GM10266 (cell line): ENCODE results near the gene SH3BP5.

Experiments used
- DNase-seq: peaks from one replicate; pipeline ENCODE4 v3.0.0; 2012; ENCODE audit errors: extremely low spot score
- TF ChIP-seq, protein P1 (sequence below): IDR thresholded peaks from 2 replicates; pipeline ENCODE4 v1.5.1; 2012; ENCODE audit warnings: mild to moderate bottlenecking, low read depth; ENCODE audit not compliant: control insufficient read depth, insufficient read depth; ENCODE audit errors: missing control alignments

The SH3BP5 gene

DNA sequence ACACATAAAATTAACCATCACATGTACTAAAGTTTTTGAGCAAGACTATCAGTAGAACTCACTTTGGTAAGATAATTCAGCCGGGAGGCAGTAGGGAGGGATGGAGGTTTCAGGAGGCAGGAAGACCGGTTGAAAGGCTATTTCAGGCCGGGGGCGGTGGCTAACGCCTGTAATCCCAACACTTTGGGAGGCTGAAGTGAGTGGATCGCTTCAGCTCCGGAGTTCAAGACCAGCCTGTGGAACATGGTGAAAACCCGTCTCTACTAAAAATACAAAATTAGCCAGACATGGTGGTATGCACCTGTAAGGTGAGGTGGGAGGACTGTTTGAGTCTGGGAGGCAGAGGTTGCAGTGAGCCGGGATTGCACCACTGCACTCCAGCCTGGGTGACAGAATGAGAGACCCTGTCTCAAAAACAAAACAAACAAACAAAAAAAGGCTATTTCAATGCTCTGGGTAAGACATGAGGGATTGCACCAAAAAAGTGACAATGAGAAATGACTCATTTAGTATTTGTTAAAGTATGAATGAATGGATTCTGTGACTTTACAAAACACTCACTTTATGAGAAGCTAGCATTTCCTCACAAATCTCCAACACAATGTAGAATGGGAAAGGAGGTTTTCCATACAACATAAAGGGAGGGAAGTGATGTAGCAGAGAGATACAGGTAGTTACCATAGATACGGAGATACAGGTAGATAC is 43.9 kb downstream of the SH3BP5 start:
- DNase-seq, result no peak
- TF ChIP-seq, protein P1, sequence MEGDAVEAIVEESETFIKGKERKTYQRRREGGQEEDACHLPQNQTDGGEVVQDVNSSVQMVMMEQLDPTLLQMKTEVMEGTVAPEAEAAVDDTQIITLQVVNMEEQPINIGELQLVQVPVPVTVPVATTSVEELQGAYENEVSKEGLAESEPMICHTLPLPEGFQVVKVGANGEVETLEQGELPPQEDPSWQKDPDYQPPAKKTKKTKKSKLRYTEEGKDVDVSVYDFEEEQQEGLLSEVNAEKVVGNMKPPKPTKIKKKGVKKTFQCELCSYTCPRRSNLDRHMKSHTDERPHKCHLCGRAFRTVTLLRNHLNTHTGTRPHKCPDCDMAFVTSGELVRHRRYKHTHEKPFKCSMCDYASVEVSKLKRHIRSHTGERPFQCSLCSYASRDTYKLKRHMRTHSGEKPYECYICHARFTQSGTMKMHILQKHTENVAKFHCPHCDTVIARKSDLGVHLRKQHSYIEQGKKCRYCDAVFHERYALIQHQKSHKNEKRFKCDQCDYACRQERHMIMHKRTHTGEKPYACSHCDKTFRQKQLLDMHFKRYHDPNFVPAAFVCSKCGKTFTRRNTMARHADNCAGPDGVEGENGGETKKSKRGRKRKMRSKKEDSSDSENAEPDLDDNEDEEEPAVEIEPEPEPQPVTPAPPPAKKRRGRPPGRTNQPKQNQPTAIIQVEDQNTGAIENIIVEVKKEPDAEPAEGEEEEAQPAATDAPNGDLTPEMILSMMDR, result no peak

DNA sequence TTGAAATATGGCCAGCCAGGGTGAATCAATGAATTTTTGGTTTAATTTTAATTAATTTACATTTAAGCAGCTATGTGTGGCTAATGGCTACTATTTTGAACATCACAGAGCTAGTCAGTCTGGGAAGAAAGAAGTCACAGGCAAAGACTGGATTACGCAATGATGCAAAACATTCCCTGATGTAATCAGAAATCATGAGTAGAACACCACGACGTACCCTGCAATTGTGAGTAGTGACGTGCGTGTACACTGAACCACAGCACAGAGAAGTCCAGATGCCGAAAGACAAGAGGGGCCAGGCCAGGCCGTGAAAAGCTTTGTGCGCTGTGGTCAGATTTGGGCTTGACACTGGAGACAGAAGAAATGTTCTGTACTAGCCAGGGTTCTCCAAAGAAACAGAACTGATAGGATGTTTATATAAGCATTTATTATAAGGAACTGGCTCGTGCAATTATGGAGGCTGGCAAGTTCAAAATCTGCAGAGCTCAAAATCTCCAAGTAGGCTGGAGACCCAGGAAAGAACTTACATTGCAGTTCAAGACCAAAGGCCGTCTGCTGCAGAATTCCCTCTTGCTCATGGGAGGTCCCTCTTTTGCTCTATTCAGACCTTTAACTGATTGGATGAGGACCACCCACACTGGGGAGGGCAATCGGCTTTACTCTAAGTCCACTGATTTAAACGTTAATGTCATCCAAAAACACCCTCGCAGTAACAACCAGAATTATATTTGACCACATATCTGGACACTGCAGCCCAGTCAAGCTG is 44.6 kb downstream of the SH3BP5 start:
- DNase-seq, result no peak
- TF ChIP-seq, protein P1, result no peak

DNA sequence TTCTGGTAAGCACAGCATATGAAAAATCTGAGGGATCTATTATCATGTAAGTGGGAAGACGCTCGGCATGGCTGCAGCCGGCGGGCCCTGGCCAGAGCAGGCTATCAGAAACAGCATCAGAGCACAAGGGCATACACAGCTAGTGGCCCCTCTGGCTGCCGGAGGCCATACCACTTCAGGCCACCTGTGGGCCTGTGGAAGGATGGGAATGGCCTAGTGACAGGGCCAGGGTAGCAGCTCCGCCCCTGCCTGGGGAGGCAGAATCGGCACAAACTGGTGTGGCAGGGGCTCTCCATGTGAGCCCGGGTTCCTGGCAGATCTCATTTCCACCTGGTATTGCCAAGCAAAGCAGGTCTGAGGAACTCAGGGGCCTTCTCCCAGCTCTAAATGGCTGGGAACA is 46.4 kb downstream of the SH3BP5 start:
- no peak for DNase-seq
- TF ChIP-seq, protein P1, result no peak

DNA sequence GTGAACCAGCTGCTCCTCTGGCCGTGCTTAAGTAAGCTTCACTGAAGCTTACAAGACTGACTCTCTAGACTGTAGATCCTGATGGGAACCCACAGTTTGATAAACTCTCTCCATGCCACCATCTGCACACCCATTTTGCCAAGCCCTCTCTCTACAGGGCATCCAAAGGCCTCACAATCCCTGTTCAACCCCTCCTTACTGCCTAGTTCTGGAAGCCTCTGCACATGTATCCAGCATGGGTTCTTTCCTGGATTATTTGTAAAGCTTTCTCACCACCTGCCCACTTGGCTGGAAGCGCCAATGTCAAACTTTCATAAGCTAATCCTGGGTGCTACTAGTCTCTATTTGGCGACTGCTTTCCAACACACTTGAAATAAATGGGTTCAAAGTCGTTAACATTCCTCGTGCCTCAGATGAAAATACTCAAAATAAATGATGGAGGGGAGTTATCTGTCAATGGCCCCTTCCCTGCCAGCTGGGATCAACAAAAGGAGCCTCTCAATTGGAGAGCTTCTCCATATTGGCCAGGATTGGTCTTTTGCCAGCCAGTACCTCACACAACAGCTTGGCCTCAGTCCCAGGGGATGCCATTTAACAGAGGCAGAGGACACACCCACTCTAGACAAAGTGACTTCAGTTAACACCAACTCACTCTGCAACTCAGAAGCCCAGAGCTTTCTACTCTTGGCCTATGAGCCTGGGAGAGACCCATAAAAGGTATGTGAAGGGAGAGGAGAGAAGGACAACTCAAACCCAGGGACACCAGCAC is 48.1 kb downstream of the SH3BP5 start:
- DNase-seq, result no peak

DNA sequence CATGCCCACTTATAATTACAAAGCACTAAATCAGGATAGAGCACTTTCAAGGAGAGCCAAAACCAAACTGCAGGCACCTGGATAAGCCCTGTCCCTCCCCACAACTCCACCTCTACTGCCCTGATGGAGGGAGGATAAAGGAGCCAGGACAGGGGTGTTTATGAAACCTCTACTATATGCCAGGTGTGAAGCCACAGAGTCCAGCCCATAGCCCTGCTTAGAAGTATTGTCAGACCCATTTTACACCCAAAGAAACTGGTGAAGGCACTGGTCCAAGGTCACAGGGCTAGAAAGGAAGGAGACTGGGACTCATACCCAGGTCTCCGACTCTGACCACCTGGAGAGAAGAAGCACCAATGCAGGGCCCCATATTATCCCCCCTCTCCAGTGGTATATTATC is 48.7 kb downstream of the SH3BP5 start:
- no peak for DNase-seq
- TF ChIP-seq, protein P1, result no peak

More for the DNA sequence above, 48.1 kb downstream of the SH3BP5 start:
- TF ChIP-seq, protein P1, result no peak

DNA sequence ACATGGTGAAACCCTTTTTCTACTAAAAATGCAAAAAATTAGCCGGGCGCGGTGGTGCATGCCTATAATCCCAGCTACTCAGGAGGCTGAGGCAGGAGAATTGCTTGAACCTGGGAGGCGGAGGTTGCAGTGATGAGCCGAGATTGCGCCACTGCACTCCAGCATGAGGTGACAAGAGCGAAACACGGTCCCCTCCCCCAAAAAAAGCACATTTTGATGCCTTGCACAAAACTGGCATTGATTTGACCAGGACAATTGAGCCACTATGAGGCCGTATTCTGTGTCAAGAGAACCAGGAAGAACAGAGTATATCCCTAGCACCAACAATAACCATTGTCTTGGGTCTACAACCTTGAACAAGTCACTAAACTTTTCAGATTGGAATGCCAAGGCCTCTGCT is 50.6 kb downstream of the SH3BP5 start:
- TF ChIP-seq, protein P1, result no peak
- no peak for DNase-seq

DNA sequence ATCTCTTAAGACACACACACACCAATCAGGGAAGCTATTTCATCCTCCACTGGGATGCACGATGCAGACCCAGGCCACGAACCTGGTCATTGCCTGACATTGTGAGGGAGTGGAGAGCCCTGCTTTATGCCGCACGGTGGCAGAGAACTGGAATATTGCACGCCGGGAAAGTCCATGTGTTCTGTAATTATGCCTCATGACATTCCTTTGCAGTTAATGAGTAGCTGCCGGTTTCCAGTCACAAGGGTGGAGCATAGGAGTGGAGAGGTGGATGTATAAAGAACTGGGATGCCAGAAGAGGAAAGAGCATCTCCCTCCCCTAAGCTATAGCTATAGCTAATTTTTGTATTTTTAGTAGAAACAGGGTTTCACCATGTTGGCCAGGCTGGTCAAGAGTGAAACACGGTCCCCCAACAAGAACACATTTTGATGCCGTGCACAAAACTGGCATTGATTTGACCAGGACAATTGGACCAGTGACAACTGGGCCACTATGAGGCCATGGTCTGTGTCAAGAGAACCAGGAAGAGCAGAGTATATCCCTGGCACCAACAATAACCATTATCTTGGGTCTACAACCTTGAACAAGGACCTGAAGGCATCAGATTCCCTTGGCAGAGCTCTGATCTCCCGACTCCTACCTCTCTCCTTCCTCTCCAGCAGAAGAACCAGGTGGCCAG is 51.4 kb downstream of the SH3BP5 start:
- TF ChIP-seq, protein P1, result no peak

More for the DNA sequence above, 51.4 kb downstream of the SH3BP5 start:
- DNase-seq, result no peak
